GM08714 (cell line): ENCODE data around the gene MRPS22.
"Not testable (repeated sequence)": the region's sequence is repeated elsewhere in the genome, so short reads cannot be mapped to it uniquely, and the experiment has no call there.

ENCODE experiments used
- H3K4me3 ChIP-seq: fragments of 200-500 bp; sonication (Bioruptor generic); 2 replicates; pipeline ENCODE4 v1.5.1; 2014; ENCODE audit warnings: mild to moderate bottlenecking, low read length, inconsistent platforms
- ZNF274 ChIP-seq: IDR thresholded peaks from 2 replicates; pipeline ENCODE4 v1.6.1; 2012; ENCODE audit warnings: mild to moderate bottlenecking, low read depth, low read length

The MRPS22 gene

DNA sequence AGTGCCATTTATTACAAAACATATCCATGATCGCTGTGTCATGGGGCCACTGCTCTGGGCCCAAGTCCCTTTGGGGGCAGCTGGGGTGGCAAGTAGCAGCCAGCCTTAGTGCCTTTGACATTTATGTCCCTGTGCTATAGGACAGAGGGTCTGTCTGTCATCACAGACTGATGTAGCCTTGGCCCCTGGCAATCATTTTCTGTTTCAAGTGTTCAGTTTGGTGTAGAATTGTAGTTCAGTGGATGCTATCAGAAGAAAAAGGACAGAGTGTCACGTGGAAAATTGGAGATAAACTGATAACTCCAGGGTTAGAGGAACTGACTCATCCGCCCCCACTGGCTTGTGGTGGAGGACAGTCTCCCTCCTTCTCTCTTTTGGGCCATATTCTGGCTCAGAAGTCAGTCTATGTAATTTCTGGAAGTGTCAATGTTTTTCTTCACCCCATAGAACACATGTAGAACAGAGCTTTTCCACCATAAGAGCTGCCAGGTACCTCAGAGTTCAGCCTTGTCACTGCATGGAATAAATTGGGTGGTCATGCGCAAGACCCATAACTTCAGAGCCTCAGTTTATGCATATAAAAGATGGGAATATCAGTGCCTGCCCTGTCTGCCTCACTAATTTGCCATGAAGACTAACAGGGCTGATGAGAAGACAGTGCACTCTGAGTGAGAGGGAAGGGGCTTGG, 4.5 kb upstream of the MRPS22 start:
- TF ChIP-seq ZNF274 = no peak
- H3K4me3 ChIP-seq = no peak overlapping the region

DNA sequence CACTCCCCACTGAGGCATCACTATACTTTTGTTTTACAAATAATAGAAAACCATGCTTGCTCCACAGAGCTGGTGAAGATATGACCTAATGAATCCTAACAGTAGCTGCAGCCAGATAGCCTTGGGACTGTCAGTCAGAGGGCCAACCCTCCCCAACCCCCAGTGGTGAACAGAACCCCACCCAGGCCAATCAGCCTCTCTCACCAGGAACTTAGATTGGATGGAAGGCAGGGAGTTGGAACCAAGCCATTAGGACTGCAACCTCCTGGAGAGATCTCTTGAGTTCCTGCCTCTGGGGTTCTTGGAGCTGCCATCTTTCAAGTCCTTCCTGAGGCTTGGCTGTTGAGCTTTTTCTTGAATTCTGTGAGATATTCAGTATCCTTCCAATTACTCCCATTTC, 3.0 kb upstream of the MRPS22 start:
- no peak overlapping the region for H3K4me3 ChIP-seq
- TF ChIP-seq ZNF274 = no peak

DNA sequence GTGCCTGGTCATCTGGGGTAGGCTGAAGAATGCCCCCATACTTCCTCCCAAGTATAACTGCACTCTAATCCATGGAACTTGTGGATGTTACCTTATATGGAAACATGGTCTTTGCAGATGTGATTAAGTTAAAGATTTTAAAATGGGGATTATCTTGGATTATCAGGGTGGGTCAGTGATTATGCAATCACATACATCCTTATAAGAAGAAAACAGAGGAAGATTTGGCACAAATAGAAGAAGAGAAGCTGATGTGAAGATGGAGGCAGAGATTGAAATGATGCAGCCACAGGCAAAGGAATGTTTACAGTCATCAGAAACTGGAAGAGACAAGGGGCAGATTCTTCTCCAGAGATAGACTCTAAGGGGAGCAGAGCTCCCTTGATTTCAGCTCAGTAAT, 1.8 kb upstream of the MRPS22 start:
- no peak overlapping the region for H3K4me3 ChIP-seq
- no peak for TF ChIP-seq ZNF274

DNA sequence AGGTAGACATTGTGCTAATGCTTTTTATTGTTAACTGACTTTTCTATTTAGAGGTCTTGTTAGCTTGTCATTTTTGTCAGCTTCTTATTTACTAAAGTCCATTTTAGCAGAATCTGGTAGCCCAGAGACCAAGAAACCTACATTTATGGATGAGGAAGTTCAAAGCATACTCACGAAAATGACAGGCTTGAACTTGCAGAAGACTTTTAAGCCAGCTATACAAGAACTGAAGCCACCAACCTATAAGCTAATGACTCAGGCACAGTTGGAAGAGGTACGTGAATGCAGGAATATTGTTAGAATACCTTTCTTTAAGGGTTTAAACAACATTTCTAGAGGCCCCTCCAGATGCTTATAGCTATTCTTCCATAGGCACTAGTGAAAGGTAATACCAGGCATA, 3.0 kb downstream of the MRPS22 start:
- no peak for TF ChIP-seq ZNF274

DNA sequence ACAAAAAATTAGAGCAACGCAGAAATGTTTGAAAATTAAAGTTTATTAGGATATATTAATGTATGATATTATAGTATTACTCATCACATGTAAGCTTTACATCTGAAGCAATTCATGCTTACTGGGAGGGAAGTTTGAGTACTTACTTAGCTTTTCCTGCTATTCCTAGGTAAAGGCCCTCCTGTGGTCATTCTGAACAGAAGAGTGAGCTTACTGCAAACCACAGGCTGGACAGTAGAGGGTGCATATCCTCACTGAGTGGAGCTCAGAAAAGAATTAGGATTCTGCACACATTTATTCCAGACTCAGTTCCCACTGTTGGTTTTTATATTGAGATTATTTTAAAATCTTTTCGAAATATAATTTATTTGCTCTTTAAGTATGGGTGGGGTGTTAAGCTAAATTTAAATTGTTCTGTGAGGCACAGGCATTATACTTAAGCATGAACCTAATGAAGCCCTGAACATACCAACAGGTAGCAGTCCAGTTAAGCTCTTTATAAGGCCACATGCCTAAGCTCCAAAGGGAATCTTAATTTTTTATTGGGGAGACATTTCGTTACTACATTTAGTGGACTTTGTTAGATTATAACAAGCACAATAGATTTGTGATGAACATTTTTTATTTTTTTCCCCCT, 10.2 kb downstream of the MRPS22 start:
- TF ChIP-seq ZNF274 = no peak
- H3K4me3 ChIP-seq = no peak overlapping the region

More for the DNA sequence above, 3.0 kb downstream of the MRPS22 start:
- no peak overlapping the region for H3K4me3 ChIP-seq

DNA sequence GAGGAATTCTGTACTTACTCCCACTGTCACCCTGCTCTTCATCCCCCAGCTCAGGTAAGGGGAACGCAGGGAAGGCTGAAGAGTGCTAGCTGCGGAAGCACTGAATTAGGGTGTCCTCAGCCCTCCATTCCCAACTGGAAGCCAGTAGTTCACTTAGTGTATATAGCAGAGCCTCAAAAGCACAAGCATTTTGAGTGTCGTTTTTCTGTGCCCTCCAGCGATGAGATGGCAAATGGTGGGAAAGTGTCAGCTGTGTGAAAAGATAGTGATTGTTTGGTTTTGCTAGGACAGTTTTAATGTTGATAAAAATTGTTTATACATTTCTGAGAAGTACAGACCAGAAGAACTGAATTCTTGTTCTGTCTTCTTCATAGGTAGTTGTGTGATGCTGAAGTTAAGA, 10.8 kb downstream of the MRPS22 start:
- no peak overlapping the region for H3K4me3 ChIP-seq
- TF ChIP-seq ZNF274 = no peak

DNA sequence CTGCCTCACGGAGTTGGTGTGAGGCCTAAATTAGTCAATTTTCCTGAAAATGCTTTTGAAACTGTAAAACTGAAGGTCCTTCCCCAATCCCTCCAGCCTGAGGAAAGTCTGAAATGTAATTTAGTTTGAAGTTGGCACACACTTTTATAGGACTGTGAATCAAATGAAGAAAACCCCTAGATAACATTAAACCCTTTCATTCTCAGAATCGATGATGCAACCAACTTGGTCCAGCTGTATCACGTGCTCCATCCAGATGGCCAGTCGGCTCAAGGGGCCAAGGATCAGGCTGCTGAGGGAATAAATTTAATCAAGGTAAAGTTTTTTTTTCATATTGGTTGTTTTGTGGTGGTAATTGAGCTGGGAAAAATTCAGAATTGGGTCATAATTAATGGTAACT, 11.7 kb downstream of the MRPS22 start:
- TF ChIP-seq ZNF274 = no peak
- no peak overlapping the region for H3K4me3 ChIP-seq

DNA sequence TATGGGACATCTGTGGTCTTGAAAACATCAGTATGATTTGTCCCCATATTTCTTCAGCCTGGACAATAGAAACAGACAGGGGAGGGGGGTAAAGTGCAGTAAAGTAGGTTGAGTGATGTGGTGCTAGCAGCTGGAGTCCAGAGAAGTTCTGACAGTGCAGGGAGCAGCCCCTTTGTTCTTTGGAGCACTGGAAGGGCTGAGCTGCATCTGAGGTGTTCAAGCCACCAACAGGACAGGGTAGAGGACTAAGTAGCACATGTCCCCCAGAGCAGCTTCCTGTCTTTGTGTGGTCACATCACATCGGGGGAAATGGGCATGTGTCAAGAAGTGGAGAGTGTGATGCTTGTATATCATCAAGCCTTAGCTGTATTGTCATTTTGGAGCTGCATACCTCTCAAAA, 12.1 kb downstream of the MRPS22 start:
- TF ChIP-seq ZNF274 = no peak

DNA sequence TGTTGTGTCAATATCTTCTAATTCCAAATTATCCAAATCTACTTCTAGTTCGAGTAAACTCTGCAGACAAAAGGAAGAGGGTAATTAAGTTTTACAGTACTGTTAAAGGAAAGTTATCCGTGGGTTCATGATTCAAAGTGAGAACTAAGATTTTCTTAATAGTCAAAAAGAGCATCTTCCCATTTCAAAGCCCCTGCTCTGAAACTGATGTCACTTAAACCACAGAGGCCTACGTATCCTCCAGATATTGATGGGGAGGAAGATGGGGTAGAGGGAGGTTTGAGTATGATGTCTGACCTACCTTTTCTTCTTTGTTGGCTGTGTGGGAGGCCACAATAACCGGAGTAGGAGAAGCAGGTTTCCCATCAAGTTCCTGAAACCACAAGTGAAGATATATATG, 14.1 kb downstream of the MRPS22 start:
- no peak for TF ChIP-seq ZNF274
- H3K4me3 ChIP-seq = no peak overlapping the region

More for the DNA sequence above, 12.1 kb downstream of the MRPS22 start:
- no peak overlapping the region for H3K4me3 ChIP-seq

DNA sequence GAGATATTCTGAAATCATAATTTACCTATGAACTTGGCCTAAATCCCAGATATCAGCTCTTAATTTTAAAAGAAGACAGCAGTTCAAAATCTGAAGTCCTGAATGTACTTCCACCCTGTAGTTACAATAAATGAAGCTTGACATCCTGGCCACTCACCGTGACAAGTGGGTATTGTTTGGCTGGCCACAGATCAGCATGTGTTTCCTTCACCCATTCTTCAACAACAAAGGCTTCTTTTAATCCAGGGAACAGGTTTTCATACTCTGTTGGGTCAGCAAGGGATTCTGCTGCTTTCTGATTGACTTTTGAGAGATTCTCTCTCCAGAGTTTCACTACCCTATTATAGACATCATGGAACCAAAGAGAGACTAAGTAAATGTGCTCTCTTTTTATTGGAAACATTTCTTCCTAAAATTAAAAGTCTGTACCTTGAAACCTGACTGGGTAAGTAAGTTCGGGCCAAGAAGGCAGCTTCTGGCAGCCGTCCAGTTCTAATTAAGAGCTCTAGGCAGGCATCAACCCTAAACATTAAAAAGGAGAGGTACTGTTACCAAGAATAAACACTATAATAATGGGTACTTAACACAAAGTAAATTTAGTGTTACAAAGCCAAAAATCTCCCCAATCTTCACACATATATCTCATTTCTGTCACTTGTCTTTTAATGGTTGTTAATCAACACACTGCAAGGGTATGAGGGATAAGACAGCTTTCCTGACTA, 15.2 kb downstream of the MRPS22 start:
- H3K4me3 ChIP-seq = no peak overlapping the region
- no peak for TF ChIP-seq ZNF274

DNA sequence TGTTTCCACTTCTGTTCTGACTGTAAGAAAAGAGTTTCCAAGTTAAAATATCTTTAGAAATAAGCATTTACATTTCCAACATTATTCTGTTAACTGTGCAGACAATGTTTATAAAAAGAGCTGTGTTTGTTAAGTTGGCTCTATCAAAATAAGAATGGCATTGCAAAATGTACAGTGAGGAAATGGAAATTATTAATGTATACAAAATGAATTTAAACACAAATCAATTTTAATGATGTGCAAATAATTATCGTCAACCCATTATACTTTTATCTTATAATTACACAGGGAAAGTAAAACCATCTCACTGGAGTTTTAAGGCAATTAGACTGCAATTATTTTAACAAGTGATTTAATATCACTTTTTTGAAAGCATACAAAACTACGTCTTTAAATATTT, 17.5 kb downstream of the MRPS22 start:
- TF ChIP-seq ZNF274 = no peak
- H3K4me3 ChIP-seq = no peak overlapping the region

DNA sequence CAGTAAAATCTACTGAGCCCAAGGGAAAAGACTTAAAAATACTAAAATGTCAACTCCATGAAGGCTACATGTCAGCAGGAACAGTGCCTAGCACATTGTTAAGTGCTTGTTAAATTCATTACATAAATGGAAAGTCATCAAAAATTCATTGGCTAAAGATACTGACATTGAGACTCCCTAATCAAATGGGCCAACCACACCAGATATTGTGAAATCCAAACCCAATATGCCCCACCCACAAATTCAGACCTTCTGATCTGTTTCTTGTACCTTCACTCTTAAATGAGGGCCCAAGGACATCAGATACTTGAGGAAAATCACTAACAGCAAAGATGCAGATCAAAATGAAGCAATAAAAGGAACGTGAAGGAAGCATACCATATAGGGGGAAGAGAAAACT, 20.7 kb downstream of the MRPS22 start:
- TF ChIP-seq ZNF274 = no peak
- H3K4me3 ChIP-seq = no peak overlapping the region

DNA sequence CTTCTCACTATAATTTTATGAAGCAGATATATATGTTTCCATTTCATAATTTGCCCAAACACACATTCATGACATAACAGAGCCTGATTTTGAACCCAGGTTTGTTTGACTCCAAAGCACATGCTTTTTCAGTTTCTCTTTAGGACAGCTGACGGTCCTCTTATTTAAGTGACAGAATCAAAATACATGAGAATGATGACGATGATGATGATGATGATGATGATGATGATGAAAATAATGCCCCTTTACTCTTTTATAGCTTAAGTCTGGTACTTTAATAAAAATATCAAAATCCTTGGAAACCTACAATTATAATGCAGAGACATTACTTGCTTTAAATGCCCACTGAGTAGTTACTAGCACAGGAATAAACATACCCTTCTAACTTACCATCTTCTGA, 30.3 kb downstream of the MRPS22 start:
- TF ChIP-seq ZNF274 = no peak
- no peak overlapping the region for H3K4me3 ChIP-seq

DNA sequence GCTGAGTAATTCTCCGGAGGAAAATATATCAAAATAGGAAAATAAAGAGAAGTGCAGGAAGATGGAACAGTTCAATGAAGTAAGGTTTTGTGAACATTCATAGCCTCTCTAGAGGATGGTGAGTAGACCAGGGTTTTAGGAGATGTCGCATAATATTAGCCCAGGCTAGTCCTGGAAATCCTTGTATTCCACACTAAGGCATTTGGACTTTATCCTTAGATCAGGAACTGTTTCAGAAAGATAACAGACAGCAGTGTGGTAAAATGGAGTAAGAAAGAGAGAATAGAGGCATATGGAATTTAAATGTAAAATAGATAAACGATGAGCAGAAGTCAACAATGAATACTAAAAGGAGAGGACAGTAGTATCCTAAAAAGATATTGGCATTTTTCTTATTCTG, 33.6 kb downstream of the MRPS22 start:
- H3K4me3 ChIP-seq = no peak overlapping the region
- no peak for TF ChIP-seq ZNF274

DNA sequence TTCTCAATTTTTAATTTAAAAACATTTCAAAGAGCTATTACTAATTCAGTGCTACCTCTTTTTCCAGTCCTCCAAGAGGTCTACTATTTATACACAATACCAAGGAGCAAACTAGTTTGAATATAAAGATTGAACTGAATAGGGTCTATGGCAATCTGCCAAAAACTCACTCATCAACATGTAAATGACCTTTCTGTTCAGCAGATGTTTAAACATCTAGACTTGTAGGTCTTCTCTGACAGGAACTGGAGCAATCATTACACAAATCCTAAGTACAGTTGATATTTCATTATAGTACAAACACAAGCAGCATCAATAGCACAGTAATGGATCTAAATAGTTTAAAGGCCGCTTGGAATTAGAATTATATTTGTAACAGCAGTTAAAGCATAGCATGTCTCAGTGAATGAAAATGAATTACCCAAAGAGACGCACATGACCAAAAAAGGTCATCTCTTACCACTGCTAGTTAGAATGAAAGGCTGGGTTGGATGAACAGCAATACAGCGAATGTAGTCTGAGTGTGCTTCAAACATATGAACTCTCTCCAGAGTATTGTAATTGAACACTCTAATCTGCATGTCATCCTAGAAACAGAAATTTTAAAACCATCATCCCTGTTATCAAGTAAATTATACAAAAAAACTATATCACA, 34.9 kb downstream of the MRPS22 start:
- no peak for TF ChIP-seq ZNF274
- H3K4me3 ChIP-seq = no peak overlapping the region

DNA sequence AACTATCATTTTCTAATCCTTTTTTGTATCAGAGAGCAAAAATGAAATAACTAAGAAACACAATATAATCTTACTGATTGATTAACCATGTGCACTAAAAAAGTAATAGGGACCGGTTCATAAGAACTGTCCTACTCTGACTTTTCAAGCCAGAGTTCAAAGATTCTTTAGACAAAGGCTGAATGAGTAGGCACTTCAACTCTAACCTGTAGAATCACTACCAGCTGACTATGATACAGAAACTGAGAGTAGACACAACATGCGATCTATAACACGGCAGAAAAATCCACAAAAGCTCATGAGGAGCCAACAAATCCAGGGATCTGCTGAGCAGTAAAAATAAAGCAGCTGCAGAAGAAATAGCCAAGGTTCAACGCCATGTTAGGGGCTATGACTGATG, 36.8 kb downstream of the MRPS22 start:
- TF ChIP-seq ZNF274 = no peak
- H3K4me3 ChIP-seq = no peak overlapping the region

DNA sequence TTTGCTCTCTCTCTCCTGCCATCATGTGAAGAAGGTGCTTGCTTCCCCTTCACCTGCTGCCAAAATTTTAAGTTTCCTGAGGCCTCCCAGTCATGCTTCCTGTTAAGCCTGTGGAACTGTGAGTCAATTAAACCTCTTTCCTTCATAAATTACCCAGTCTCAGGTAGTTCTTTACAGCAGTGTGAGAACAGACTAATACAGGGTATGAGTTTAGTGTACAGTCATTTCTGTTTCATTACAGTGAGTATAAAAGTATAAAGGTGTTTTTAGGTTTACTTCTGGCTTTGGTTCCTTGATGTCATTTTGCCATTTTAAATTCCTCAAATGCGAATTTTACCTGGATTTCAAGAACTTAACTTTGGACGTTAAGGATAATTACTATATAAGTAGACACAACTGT, 38.5 kb downstream of the MRPS22 start:
- H3K4me3 ChIP-seq = not testable (repeated sequence)
